Superior temporal gyrus (tissue), 1 donor: ENCODE results near the gene IQSEC3.

Experiments
- DNase-seq: peaks from one replicate; pipeline ENCODE4 v3.0.0-alpha.2; 2016; ENCODE audit errors: extremely low spot score

The IQSEC3 gene

DNA sequence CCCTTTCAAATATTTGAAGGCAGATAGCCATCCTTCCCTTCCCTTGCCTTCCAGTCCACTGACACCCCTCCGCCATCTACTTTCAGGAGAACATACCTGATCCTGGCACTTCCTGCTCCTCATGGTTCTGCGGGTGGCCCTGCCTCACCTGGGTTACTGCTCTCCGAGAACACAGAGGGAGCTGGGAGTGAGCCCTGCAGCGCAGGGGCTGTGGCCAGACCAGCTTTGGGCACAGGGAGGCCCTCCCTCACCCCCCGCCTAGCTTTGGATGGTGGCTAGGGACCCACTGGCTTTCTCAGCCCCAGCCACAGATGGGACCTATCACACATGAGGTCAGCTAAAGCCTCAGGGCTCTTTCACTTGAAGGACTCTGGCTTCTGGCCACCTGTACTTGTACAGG, 12.4 kb downstream of the IQSEC3 start:
- no peak for DNase-seq

DNA sequence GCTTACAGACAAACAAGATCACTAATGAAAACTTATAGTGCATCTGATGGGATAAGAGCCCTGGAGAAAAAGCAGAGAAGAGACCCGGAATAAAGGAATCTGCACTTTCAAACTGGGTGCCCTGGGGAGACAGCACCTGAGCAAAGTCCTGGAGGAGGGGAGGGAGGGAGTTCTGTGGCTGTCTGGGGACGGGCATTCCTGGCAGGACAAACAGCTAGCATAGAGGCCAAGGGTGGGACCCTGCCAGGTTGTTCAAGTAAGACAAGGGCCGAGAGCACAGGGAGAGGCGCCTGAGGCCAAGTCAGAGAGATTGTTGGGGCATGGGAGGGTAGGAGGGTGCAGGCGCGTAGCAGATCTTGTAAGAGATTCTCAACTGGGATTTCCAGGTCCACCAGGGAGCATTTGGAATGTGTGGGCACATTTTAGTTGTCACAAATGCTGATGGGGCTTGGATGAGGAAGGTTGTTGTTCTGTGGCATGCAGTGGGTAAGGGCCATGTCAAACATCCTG, 14.2 kb downstream of the IQSEC3 start:
- no peak for DNase-seq

DNA sequence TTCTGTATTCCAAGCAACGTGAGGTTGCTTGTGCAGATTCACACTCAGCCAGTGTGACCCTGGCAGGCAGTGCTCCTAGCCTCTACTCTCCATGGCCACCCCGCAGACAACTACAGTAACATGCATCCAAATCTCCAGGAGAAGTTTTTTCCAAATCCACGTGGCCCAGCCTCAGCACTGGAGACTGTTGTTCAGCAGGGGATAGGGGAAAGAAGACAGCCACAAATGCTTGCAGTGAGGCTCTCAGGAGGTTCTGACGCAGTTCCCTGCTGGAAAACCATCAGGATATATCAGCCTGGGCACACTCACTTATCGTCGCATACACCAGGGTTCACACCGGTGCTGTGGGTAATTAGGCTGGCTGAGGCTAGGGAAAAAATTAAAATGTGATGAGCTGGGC, 16.2 kb downstream of the IQSEC3 start:
- no peak for DNase-seq

DNA sequence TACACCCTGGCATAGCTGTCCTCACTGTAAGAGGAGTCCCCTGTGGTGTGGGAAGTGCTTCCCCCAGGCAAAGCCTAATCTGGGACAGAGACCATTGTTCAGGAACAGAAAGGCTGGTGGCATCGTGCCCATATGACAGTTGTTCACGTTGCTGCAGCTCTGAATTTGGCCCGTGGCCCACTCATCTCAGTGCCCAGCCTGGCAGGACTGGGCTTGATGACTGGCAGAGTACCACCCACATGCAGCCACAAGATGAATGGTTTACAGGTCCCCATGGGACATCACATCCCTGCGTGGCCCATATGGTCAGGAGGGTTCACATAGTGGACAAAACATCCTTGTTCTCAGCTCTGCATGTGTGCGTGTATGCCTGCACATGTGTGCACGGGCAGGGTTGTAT, 17.5 kb downstream of the IQSEC3 start:
- peak; percentile 63 for DNase-seq

DNA sequence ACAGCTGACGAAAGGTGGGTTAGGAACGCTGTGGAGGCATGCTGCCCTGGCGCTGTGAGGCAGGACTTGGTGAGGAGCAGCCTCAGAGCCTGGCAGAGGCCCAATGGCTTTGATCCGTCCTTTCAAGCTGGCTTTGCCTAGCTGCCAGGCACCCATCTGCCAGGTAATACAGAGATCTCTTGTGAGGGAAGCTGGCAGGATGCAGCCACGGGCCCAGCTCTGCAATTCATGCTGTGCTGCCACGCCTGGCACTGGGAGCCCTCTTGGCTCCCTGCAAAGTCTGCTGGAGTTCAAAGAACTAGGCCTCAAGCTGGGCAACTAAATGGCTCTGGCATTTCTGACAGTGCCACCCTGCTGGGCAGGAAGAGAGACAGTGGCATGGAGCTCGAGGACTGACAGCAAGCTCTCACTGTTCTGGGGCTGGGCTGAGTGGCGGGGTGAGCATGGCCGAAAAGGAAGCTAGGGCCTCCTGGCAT, 18.7 kb downstream of the IQSEC3 start:
- DNase-seq: no peak

DNA sequence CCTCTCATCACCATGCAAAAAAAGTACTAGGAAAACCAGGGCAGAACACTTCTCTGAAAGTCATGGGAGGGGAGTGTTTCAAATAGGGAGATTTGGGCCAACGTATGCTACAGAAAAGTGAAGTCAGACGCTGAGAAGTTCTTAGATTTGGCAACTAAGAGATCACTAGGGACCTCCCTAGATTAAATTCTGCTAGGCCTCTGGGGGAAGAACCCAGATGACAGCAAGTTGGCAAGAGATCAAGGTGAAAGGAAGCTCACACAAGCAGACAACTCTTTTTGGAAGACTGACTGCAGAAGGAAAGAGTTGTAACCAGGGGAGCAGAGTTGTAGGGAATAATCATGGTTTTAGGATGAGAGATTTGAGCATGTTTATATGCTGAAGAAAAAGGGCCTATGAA, 20.7 kb downstream of the IQSEC3 start:
- no peak for DNase-seq

DNA sequence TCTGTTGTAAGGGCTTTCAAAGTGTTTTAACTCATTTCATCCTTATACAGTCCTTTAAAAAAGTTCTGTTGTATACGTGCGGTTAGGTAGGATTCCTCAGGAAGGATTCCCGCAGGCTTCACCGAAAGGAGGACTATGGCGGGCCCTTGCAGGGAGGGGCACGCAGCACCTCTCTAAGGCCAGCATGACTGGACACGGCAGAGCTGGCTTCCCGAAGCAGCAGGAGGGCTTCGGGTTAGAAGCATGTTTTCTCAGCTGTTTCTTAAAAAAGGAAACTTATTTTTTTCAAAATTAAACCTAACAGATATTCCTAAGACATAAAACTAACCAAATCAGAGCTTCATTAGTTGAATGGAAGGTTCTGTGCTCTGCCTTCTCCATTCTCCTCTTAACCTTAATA, 21.3 kb downstream of the IQSEC3 start:
- no peak for DNase-seq

DNA sequence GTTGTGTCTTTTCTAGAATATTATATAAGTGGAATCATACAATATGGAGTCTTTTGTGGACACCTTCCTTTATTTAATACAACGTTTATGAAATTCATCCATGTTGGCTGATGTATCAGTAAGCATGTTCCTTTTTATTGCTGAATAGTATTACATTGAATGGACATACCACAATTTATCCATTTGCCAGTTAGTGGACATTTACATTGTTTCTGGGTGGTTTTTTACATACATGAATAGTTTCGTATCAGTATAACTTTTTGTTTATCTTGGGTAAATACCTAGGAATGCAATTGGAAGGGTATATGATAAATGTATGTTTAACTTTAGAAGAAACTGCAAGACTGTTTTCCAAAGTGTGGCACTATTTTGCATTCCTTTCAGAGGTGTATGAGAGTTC, 23.1 kb downstream of the IQSEC3 start:
- no peak for DNase-seq

DNA sequence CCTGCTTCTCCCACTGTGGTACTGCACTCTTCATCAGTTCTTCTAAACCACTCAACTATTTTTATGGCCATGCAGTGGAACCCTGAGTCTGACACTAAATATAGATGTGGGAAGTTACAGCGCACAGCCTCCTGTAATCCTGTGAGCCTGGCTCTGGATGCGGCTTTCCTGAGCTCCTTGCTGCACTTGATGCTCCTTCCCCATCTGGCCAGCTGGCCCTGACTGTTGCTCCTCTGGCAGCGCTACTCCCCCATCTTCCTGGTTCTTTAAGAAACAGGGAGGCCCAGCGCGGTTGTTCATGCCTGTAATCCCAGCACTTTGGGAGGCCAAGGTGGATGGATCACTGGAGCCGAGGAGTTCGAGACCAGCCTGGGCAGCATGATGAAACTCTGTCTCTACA, 24.6 kb downstream of the IQSEC3 start:
- DNase-seq: no peak

DNA sequence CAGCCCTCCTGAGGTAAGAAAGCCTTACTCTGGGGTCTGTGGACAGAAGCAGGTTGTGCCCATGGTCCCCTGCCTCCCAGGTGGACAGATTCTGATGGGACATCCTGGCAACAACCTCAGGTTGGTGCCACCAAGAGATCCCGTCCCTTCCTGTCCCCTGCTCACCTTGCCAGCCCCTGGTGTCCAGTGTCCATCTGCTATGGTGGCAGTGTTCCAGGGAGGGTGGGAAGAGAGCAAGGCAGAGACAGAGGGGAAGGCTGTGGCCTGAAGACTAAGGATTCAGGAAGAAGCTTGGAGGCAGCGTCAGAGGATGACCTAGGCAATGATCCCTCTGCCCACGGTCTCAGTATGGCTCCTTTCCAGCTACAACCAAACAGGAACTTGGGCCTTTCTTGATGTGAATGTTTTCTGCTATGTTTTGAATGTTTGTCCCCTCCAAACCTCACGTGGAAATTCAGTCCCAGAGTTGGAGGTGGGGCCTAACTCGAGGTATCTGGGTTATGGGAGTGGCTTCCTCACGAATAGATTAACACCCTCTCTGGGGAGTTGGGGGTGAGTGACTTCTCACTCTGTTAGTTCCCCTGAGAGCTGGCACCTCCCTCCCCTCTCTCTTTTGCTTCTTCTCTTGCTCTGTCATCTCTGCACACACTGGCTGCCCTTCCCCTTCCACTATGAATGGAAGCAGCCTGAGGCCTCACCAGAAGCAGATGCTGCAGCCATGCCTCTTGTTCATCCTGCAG, 26.9 kb downstream of the IQSEC3 start:
- DNase-seq: no peak

DNA sequence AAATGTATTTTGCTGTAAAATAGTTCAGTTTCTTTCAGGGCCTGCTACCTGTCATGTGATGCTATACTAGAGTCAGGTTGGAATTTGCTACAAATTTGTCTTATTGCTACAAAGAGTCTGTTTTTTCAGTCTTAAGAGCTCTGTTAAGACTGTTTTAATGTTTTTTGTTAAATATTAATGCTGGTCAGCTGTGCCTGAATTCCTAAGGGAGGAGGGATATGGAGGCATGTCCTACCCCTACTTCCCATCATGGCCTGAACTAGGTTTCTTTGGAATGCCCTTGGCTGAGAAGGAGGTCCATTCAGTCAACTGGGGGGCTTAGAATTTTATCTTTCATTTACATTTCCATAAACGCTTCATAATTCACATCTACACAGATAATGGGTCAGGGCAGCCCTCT, 30.0 kb downstream of the IQSEC3 start:
- no peak for DNase-seq

DNA sequence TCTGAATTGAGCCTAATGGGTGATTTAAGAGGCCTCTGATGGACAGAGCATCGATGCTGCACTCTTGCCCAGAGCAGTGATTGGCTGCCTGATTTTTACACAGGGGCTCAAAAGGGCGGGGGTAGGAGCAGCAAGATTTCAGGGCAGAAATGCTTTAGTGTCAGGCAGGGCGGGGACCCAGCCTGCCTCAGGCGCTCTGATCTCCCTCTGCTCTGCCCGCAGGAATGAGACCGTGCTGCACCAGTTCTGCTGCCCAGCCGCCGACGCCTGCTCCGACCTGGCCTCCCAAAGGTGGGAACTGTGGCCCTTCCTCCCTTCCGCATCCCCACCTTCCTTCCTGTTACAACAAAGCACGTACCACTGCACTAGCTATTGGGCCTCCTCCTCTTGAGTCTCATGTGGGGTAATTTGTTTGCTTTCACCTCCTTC, 32.4 kb downstream of the IQSEC3 start:
- DNase-seq: no peak

DNA sequence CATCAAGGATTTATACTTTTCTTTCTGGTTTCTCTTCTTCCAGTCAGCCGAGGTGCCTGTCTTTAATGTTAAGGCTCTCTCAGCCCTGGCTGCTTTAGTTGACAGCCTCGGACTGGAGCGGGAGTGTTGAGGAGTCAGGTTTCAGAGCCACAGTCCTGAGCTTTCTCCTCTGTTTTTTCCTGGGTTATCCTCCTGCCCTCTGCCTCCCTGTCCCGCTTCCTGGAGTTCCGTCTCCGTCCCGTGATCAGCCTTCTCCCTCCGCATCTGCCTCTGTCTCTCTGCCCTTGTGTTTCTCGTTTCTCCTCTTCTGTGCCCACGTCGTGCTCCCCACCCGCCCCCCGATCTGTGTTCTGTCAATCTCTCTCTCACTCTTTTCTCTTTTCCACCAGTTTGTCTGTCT, 33.0 kb downstream of the IQSEC3 start:
- no peak for DNase-seq

DNA sequence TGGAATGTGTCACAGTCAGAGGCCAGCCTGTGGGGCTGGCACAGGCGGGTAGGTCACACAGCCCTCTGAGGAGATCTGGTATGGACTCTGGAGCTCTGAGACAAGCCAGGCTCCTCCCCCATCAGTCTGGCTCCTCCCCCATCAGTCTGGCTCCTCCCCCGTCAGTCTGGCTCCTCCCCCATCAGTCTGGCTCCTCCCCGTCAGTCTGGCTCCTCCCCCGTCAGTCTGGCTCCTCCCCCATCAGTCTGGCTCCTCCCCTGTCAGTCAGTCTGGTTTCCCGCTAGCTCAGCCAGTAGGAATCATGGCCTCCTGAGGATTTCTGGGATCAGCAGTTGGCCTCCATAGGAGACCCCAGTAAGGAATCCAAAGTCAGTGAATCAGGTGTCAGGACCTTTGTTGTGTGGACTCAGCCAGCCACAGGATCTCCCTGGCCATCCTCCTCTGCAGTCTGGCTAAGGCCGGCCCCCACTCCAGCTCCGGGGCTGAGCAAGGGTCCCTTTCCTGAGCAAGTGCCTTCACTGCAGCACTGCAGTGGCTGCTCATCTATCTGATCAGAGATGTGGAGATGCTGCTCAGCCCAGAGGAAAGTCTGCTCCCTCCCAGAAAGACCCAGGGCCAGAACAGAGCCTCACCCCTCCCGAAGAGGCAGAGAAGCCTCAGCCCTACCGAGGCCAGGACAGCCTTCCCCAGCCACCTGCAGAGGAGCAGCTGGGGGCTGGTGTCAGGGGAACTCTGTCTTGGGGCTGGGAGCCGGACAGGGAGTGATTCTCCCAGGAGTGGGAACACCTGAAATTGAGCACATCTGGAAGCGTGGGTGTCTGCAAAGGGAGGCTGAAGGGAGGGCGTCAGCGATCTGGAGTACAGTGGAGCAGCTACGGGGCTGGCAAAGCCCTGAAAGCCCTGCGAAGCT, 35.7 kb downstream of the IQSEC3 start:
- DNase-seq: no peak

DNA sequence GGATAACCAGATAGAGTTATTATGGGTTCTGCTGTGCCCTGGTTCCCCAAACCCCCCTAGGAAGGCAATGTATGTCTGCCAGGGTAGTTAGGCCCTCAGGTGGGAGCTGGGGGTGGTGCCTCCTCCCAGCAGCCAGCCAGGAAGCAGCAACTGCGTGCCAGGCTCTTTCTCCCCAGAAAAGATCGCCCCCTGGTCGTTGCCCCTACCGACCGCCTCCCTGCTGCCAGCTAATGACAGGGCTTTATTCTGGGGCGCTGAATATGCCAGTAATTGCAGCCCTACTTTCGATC, 36.3 kb downstream of the IQSEC3 start:
- DNase-seq: no peak

DNA sequence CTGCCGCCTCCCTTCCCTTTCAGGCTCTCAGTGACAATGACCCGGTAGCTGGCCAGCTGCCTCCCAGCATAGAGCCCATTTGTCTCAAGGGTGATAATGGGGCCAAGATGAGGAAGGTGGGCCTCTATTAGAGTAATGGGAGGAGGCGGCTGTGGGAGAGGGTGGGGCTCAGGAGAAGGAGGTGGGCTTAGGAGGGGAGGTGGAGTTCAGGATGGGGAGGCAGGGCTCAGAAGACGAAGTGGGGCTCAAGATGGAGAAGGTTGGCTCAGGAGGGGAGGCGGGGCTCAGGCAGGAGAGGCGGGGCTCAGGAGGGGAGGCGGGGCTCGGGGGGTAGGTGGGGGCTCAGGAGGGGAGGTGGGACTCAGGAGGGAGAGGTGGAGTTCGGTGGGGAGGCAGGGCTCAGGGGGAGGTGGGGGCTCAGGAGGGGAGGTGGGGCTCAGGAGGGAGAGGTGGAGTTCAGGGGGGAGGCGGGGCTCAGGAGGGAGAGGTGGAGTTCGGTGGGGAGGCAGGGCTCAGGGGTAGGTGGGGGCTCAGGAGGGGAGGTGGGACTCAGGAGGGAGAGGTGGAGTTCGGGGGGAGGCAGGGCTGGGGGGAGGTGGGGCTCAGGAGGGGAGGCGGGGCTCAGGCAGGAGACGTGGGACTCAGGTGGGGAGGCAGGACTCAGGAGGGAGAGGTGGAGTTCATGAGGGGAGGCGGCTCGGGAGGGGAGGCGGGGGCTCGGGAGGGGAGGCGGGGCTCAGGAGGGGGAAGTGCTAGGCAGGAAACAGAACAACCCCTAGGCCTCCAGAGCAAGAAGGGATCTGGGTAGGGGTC, 36.8 kb downstream of the IQSEC3 start:
- DNase-seq: no peak

DNA sequence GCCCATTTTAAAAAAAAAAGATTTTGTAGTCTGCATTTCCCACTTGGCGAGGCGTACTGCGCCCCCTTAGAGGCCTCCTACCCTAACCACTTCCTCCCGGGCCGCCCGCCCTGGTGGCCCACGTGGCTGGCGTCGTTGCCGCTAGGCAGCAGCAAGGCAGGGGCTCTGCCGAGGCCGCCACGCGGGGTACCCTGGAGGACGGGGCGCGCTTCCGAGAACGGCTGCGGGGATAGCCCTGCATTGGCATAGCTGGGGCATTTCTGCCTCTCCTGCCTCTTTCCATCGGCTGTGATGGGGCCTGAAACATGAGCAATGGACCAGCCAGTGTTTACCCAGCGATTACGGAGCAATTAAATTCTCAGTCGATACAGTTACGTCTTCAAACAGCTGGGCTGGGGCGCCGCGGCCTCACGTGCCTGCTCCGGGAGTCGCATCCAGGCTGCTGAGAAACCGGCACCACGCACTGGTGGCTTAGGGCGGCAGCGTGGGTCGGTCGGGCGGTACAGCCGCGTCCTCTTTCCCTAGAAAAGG, 38.0 kb downstream of the IQSEC3 start:
- DNase-seq: no peak

DNA sequence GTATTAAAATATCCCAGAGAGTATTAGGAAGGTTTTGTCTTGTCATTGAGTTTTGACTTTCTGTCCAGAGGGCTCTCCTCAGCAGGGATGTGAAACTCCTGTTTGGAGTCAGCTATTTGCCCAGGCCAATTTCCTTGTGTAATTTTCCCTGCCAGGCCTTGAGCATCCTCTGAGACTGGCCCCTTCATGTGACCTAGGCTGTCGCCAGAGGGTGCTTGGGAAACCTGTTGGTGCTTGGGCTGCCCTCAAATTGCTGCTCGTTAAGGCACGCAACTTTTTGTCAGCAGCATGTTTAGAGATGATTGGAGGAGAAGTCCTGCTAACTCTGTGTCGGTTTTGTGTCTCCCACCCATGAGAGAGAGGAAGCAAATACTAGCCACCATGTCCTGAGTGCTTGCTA, 39.1 kb downstream of the IQSEC3 start:
- no peak for DNase-seq

DNA sequence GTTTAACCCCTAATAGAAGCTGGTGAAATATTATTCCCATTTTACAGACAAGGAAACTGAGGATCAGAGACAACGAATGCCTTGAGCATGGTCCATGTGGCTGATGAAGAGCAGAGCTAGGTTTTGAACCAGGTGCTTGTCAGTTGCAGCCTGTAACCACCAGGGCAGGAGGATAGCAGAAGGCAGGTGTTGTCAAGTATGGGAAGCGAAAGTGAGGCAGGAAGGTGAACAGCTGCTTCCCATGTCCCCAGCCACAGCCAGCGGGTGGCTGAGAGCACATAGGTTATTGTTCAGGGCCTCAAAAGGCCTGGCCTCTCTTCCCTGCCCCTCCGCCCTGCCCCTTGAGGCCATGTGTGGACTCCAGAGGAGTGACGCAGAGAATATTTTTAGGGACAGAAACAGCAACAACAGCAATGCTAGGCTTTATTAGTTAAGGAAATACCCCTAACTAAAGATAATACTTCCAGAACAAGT, 39.6 kb downstream of the IQSEC3 start:
- DNase-seq: no peak

DNA sequence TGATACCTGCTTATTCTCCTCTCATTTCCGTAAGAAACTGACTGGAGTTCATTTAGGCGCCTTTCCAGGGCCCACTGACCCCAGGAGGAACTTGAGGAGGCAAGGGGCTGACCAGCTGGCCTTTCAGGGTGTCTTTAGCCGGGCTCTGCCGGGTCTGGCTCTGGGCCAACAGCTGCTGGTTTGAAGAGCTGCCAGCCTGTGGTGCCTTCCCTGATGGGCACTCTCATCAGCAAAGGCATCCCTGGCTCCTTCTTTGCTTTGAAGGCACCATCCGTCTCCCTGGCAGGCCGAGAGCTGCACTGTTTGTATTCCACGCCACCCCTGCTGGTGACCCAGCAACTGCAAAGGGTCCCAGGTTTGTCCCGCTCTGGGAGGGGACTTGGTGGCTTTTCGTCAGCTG, 42.0 kb downstream of the IQSEC3 start:
- peak; percentile 42 for DNase-seq

DNA sequence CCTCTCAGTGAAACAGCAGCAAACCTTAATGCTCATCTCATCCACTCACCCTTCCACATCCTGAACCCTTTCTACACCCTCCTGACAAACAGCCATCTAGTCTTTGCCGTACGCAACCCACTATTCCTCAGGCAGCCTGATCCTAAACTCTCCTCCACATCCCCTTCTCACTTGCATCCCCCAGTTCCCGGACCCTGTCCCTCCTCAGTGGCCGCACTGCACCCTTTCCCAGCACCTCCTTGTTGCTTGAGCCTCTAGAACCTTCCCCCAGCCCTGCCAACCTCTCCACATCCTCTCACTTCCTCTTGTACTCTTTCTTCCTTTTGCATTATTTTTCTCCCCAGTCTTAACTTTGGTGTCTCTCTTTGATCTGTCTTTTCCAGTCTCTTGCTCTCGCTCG, 42.9 kb downstream of the IQSEC3 start:
- DNase-seq: no peak

DNA sequence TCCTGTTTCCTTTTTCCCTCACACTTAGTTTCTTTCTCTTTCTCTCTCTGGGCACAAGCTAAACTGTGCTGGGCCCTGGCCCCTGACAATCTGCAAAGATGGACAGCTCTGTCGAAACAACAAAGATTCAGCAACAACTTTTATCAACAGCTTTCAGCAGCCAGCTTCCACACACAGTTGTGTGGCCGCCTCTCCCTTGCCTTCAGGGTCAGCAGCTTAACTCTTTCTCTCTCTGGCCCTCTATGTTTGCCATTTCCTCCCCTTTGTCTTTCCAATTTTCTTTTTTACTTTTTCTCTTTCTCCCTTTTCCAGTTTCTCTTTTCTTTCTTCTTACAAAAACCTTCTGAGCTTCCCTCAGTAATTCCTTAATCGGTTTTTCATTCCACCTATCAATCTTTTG, 43.3 kb downstream of the IQSEC3 start:
- DNase-seq: no peak
